Heart right ventricle (tissue), 16 donors: ENCODE results near the gene FBXW2. TPM values are rescaled to one million over a fixed set of nuclear protein-coding genes. Genes with fewer than 3 reads are reported as not detected.

ENCODE experiments used
- ATAC-seq, 8 donors: fragments of 200-7000 bp; cut with Tn5 transposase; one replicate each; pipeline ENCODE4 v1.9.1; 2020; ENCODE audit warnings: mild to moderate bottlenecking in 8 of 8, moderate library complexity in 8 of 8, moderate number of reproducible peaks in 1 of 8
- DNase-seq, 2 donors: peaks; one replicate each; pipeline ENCODE4 v3.0.0-alpha.2; 2020
- H3K27ac ChIP-seq, 10 donors: fragments of 200-600 bp; sonication (generic) in 2 of 10; one replicate each; pipeline versions ENCODE4 v1.5.0 to v1.8.0; 2020 to 2022; ENCODE audit warnings: mild to moderate bottlenecking in 3 of 10
- H3K27me3 ChIP-seq, 7 donors: fragments of 200-600 bp; one replicate each; pipeline ENCODE4 v1.8.0; 2021 to 2022; ENCODE audit warnings: mild to moderate bottlenecking in 2 of 7
- H3K36me3 ChIP-seq, 9 donors: fragments of 200-600 bp; sonication (generic) in 1 of 9; one replicate each; pipeline versions ENCODE4 v1.5.0 to v1.8.0; 2020 to 2022; ENCODE audit warnings: mild to moderate bottlenecking in 2 of 9
- H3K4me1 ChIP-seq, 9 donors: fragments of 200-600 bp; sonication (generic) in 1 of 9; one replicate each; pipeline versions ENCODE4 v1.5.0 to v1.8.0; 2020 to 2022; ENCODE audit warnings: mild to moderate bottlenecking in 4 of 9
- H3K4me3 ChIP-seq, 10 donors: fragments of 200-600 bp; sonication (generic) in 2 of 10; one replicate each; pipeline versions ENCODE4 v1.5.0 to v1.8.0; 2020 to 2022; ENCODE audit warnings: mild to moderate bottlenecking in 7 of 10, moderate library complexity in 2 of 10
- H3K9me3 ChIP-seq, 11 donors: fragments of 200-600 bp in 10 of 11; sonication (generic) in 2 of 11; one replicate each; pipeline versions ENCODE4 v1.5.0 to v1.8.0; 2013 to 2022; ENCODE audit warnings: mild to moderate bottlenecking in 2 of 11, control low read depth in 1 of 11, moderate library complexity in 1 of 11
- WGBS, 2 donors: extraction: QIAGEN DNeasy Blood & Tissue Kit; methylation state at CpG; one replicate each; pipeline ENCODE4 v1.1.7; 2013; ENCODE audit warnings: inconsistent platforms in 1 of 2; 5-methylcytosine and 5-hydroxymethylcytosine counted together
- intact Hi-C, 10 donors: fragments of 100-400 bp; cut with DNase I; formaldehyde crosslinking; loops; one replicate each; pipeline versions ENCODE4 v1.11.1 to v1.14.2; 2022
- polyA plus RNA-seq, 2 donors: library from polyadenylated mRNA; stranded (reverse); fragments of 200-250 nt; gene quantifications; one replicate each; pipeline ENCODE4 v1.2.3, GENCODE V29; 2013
- total RNA-seq, 10 donors: library from RNA; stranded (reverse); fragmentation: NEBNext Ultra II Directional in 3 of 10; extraction: Animal tissue kit (Norgen Biotek cat#: 25700) in 3 of 10; gene quantifications; one replicate each; pipeline versions ENCODE4 v1.2.1 to v1.2.4, GENCODE V29; 2021 to 2023
- TF ChIP-seq, protein P1 (sequence below), 9 donors: fragments of 200-600 bp; sonication (generic) in 2 of 9; IDR thresholded peaks; one replicate each; pipeline versions ENCODE4 v1.5.0 to v1.8.0; 2021 to 2022; ENCODE audit warnings: antibody characterized with exemption in 9 of 9, mild to moderate bottlenecking in 5 of 9, moderate library complexity in 1 of 9
- donor health status: Arrhythmogenic right ventricular cardiomyopathy.
- donor health status: ischemic (EF 13 %, LVEDD 7.1; RV severe dilation, severe dysfunction).
- donor health status: healthy with polysubstance abuse.
- donor health status: DM: no; HTN: yes; CAD: no.
- donor health status: DM: no; HTN: no; CAD: no.
- donor health status: ischemic (EF 25% LVEDD 6.9; RV normal size, moderate dysfunction).
- donor health status: ischemic (EF 25% LVEDD 5.7; RV mildly dilated, moderate dysfunction).
- donor health status: healthy.
- donor health status: DM: yes; HTN: yes; CAD: no.
- donor health status: Ischemic cardiomyopathy.
- donor health status: ischemic (EF 35%, LVEDD 5.7; RV mildly dilated, moderate dysfunction).
- donor health status: nonischemic (EF 11% LVEDD 7.7; RV severe dilation, severe dysfunction).
- donor health status: DM: yes; HTN: yes; CAD: no.
- donor health status: PGD.
- donor health status: ischemic (EF 29% LVEDD 5.4; RV normal size, mild dysfunction).
- donor health status: nonischemic (EF 23%, LVEDD 6.1; RV moderate dilation, normal function).

The FBXW2 gene
- total and polyA plus RNA-seq, 12 donors: 7.5 to 52.0 (median 44.8) TPM

DNA sequence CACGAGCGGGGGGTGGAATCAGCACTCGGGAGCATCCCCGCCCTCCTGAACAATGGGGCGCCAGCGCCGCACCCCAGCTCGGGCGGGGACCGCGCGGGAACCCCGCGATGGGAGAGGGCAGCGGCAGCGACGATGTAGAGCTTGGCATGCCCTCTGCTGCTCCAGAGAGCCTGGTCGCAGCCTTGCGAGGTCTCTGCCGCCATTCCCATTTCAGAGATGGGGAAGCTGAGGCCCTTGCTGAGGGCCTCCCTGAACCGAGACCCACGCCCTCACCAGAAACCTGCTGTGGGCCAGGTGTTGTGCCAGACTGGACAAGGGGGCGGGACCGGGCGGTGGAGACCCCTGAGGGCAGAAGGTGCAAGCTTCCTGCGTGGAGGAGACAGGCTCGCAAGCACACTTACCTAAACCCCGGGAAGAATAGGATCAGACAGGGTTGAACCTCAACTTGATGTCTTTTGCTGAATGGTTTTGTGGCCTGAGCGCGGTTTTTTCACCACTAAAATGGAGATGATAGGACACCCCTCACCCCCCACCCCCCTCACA, 78.3 kb downstream of the FBXW2 start:
- Histone ChIP-seq H3K27ac (peak overlapping the region; percentile 31 to 93 (median 80)), H3K4me1 (peaks cover 4 to 44% (median 38%) of the 10 kb centered on the region in 9 donors), H3K36me3 (no peaks in the 10 kb centered on the region), H3K27me3 (no peaks in the 10 kb centered on the region), H3K9me3 (no peaks in the 10 kb centered on the region), H3K4me3 (peak overlapping the region; percentile 48 to 97 (median 84))
- ATAC-seq: peak in 4 of 8 donors; percentile 0 to 76 (median 2)
- peak in 1 of 2 donors; percentile 20 for DNase-seq
- WGBS, 2 donors: 9 to 10% methylated on average over 26 to 30 of the region's 30 CpGs
- TF ChIP-seq, protein P1, sequence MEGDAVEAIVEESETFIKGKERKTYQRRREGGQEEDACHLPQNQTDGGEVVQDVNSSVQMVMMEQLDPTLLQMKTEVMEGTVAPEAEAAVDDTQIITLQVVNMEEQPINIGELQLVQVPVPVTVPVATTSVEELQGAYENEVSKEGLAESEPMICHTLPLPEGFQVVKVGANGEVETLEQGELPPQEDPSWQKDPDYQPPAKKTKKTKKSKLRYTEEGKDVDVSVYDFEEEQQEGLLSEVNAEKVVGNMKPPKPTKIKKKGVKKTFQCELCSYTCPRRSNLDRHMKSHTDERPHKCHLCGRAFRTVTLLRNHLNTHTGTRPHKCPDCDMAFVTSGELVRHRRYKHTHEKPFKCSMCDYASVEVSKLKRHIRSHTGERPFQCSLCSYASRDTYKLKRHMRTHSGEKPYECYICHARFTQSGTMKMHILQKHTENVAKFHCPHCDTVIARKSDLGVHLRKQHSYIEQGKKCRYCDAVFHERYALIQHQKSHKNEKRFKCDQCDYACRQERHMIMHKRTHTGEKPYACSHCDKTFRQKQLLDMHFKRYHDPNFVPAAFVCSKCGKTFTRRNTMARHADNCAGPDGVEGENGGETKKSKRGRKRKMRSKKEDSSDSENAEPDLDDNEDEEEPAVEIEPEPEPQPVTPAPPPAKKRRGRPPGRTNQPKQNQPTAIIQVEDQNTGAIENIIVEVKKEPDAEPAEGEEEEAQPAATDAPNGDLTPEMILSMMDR (IDR thresholded peaks at IDR 0.05): no peak
- intact Hi-C loops: loop anchor here in 4 of 10 donors (5.0 to 10.0 kb wide), 4 partner anchors 88 to 100 kb away; no protein-coding TSS in a partner anchor

- intact Hi-C loops: loop anchor here in 4 of 10 donors (5.0 to 10.0 kb wide), 4 partner anchors 87 to 99 kb away; no protein-coding TSS in a partner anchor
These were observed 78.9 kb downstream of the FBXW2 start, which contains the start of gene MEGF9 for GRCh38 chr9:120714088-120714845. Gene MEGF9 (minus strand): TSS chr9:120714470. CDS start chr9:120714358, 112 bp downstream.

GRCh38 chr9:120713257-120714087, 79.7 kb downstream of the FBXW2 start:
- peak in 1 of 2 donors; percentile 38 for DNase-seq
- H3K4me1 ChIP-seq: peaks cover 4 to 58% (median 38%) of the 10 kb centered on the region in 9 donors
- 3% methylated on average over 48 to 50 of the region's 50 CpGs for WGBS, 2 donors
- H3K36me3 ChIP-seq: no peaks in the 10 kb centered on the region
- H3K27me3 ChIP-seq: no peaks in the 10 kb centered on the region
- peak overlapping the region; percentile 48 to 97 (median 84) for H3K4me3 ChIP-seq
- intact Hi-C loops: loop anchor here in 4 of 10 donors (5.0 to 10.0 kb wide), 4 partner anchors 86 to 99 kb away; no protein-coding TSS in a partner anchor
- ATAC-seq: no peak
- H3K9me3 ChIP-seq: no peaks in the 10 kb centered on the region
- TF ChIP-seq, protein P1 (IDR thresholded peaks at IDR 0.05): peak in 1 of 9 donors; percentile 17
- H3K27ac ChIP-seq: peak overlapping the region in 9 of 10 donors; percentile 32 to 93 (median 80)

More at GRCh38 chr9:120714088-120714845, 78.9 kb downstream of the FBXW2 start, which contains the start of gene MEGF9:
- H3K27ac ChIP-seq: peak within 1 kb of the TSS; percentile 31 to 93 (median 80)
- H3K9me3 ChIP-seq: no peaks in the 10 kb centered on the region
- peaks cover 4 to 50% (median 38%) of the 10 kb centered on the region in 9 donors for H3K4me1 ChIP-seq
- DNase-seq (peak; percentile 98), ATAC-seq (peak; percentile 97 to 99 (median 99))
- H3K36me3 ChIP-seq: no peaks in the 10 kb centered on the region
- no peaks in the 10 kb centered on the region for H3K27me3 ChIP-seq
- TF ChIP-seq, protein P1 (IDR thresholded peaks at IDR 0.05): peak in 1 of 9 donors; percentile 7
- H3K4me3 ChIP-seq: peak within 1 kb of the TSS; percentile 48 to 97 (median 84)
- WGBS, 2 donors: 0% methylated on average over 61 to 102 of the region's 102 CpGs
